CD8-positive, alpha-beta memory T cell (primary cell): ENCODE results near the gene CNTLN. TPM values are rescaled to one million over a fixed set of nuclear protein-coding genes. Genes with fewer than 3 reads are reported as not detected.
"Not testable (repeated sequence)": the region's sequence is repeated elsewhere in the genome, so short reads cannot be mapped to it uniquely, and the experiment has no call there.

Experiments used
- CTCF ChIA-PET: fragments of 350-600 bp; sonication (Branson Sonifier 250); formaldehyde crosslinking; loops from one replicate; lab custom pipeline; 2021; ENCODE audit warnings: antibody characterized with exemption; lab: Charles Lee
- POLR2A ChIA-PET: fragments of 350-600 bp; sonication (Branson Sonifier 250); formaldehyde crosslinking; loops from one replicate; lab custom pipeline; 2021; ENCODE audit warnings: antibody characterized with exemption; lab: Charles Lee
- DNase-seq, 5 donors: peaks; one replicate each; pipeline versions ENCODE4 v3.0.0 to v3.0.0-alpha.2; 2020 to 2022; ENCODE audit warnings: mixed read lengths in 1 of 5
- H3K27ac ChIP-seq: one replicate; pipeline ENCODE4 v1.7.0; 2013; ENCODE audit warnings: low read depth, mild to moderate bottlenecking, low read length, moderate library complexity
- H3K27me3 ChIP-seq: 2 replicates; pipeline ENCODE4 v1.7.0; 2013; ENCODE audit warnings: low read length, mild to moderate bottlenecking; ENCODE audit not compliant: insufficient read depth, poor library complexity, severe bottlenecking
- H3K36me3 ChIP-seq: 2 replicates; pipeline ENCODE4 v1.7.0; 2013; ENCODE audit warnings: mild to moderate bottlenecking, low read length, moderate library complexity; ENCODE audit not compliant: insufficient read depth
- H3K4me1 ChIP-seq: 2 replicates; pipeline ENCODE4 v1.7.0; 2013; ENCODE audit warnings: mild to moderate bottlenecking, low read length, moderate library complexity; ENCODE audit not compliant: insufficient read depth
- H3K4me3 ChIP-seq: 2 replicates; pipeline ENCODE4 v1.7.0; 2013; ENCODE audit warnings: mild to moderate bottlenecking, low read length
- H3K9me3 ChIP-seq: 2 replicates; pipeline ENCODE4 v1.7.0; 2013; ENCODE audit warnings: mild to moderate bottlenecking, low read length
- H3K27ac Mint-ChIP-seq, 8 donors: one replicate each; pipeline ENCODE4 v1.8.0; 2020 to 2021; ENCODE audit warnings: mixed read lengths in 8 of 8, mild to moderate bottlenecking in 6 of 8, inconsistent platforms in 3 of 8, moderate library complexity in 3 of 8
- H3K27me3 Mint-ChIP-seq, 2 donors: one replicate each; pipeline ENCODE4 v1.8.0; 2020 to 2021; ENCODE audit warnings: mixed read lengths in 2 of 2, mild to moderate bottlenecking in 1 of 2, moderate library complexity in 1 of 2
- H3K36me3 Mint-ChIP-seq, 3 donors: one replicate each; pipeline ENCODE4 v1.8.0; 2020 to 2021; ENCODE audit warnings: mixed read lengths in 3 of 3, inconsistent platforms in 1 of 3, mild to moderate bottlenecking in 1 of 3
- H3K4me1 Mint-ChIP-seq, 3 donors: one replicate each; pipeline ENCODE4 v1.8.0; 2020 to 2021; ENCODE audit warnings: mixed read lengths in 3 of 3, inconsistent platforms in 1 of 3, mild to moderate bottlenecking in 1 of 3
- H3K4me3 Mint-ChIP-seq, 7 donors: one replicate each; pipeline ENCODE4 v1.8.0; 2020 to 2021; ENCODE audit warnings: mixed read lengths in 7 of 7, mild to moderate bottlenecking in 6 of 7, moderate library complexity in 4 of 7, inconsistent platforms in 2 of 7
- H3K9me3 Mint-ChIP-seq, 5 donors: one replicate each; pipeline ENCODE4 v1.8.0; 2020 to 2022; ENCODE audit warnings: mixed read lengths in 5 of 5, mild to moderate bottlenecking in 3 of 5, moderate library complexity in 2 of 5, inconsistent platforms in 1 of 5
- polyA plus RNA-seq: library from polyadenylated mRNA; unstranded; fragments of 300-500 nt; fragmentation: Illumina TruSeq; gene quantifications from one replicate; pipeline ENCODE4 v1.2.3, GENCODE V29; 2021
- total RNA-seq, 2 experiments: library from RNA; stranded (reverse); gene quantifications; one replicate each; pipeline ENCODE4 v1.2.3, GENCODE V29; 2021

Gene CNTLN
- total and polyA plus RNA-seq, 3 experiments from 2014 or later: 0.20 to 0.24 TPM; not detected in 1

- ChIA-PET CTCF (no interaction called here), POLR2A (no interaction called here)
- no peak for DNase-seq
- no peak overlapping the region for H3K4me3 Mint-ChIP-seq
- no peak overlapping the region for H3K27ac Mint-ChIP-seq
- Histone ChIP-seq H3K9me3 (no peaks in the 10 kb centered on the region), H3K4me3 (no peak overlapping the region), H3K27ac (no peak overlapping the region), H3K27me3 (no peaks in the 10 kb centered on the region), H3K36me3 (no peaks in the 10 kb centered on the region), H3K4me1 (no peaks in the 10 kb centered on the region)
- no peaks in the 10 kb centered on the region for H3K4me1 Mint-ChIP-seq
- no peaks in the 10 kb centered on the region for H3K27me3 Mint-ChIP-seq
- peaks cover 6 to 27% (median 12%) of the 10 kb centered on the region in 5 donors for H3K9me3 Mint-ChIP-seq
- H3K36me3 Mint-ChIP-seq: no peaks in the 10 kb centered on the region
Measured at GRCh38 chr9:17380126-17380861, 245.5 kb downstream of the CNTLN start.

- H3K27me3 ChIP-seq: no peaks in the 10 kb centered on the region
- Mint-ChIP-seq H3K9me3 (peaks cover 2 to 15% (median 7%) of the 10 kb centered on the region in 5 donors), H3K36me3 (no peaks in the 10 kb centered on the region), H3K27me3 (no peaks in the 10 kb centered on the region), H3K4me1 (no peaks in the 10 kb centered on the region), H3K27ac (no peak overlapping the region), H3K4me3 (no peak overlapping the region)
- ChIA-PET POLR2A (no interaction called here), CTCF (no interaction called here)
- no peaks in the 10 kb centered on the region for H3K4me1 ChIP-seq
- no peaks in the 10 kb centered on the region for H3K36me3 ChIP-seq
- DNase-seq: no peak
- no peak overlapping the region for H3K27ac ChIP-seq
- H3K9me3 ChIP-seq: no peaks in the 10 kb centered on the region
- no peak overlapping the region for H3K4me3 ChIP-seq
Measured at GRCh38 chr9:17387565-17387964, 252.7 kb downstream of the CNTLN start.

- Mint-ChIP-seq H3K27ac (no peak overlapping the region), H3K4me1 (no peaks in the 10 kb centered on the region), H3K36me3 (no peaks in the 10 kb centered on the region), H3K27me3 (no peaks in the 10 kb centered on the region), H3K4me3 (no peak overlapping the region), H3K9me3 (peaks cover 4 to 11% (median 5%) of the 10 kb centered on the region in 5 donors)
- Histone ChIP-seq H3K27me3 (no peaks in the 10 kb centered on the region), H3K4me1 (no peaks in the 10 kb centered on the region), H3K36me3 (no peaks in the 10 kb centered on the region), H3K9me3 (no peaks in the 10 kb centered on the region), H3K4me3 (no peak overlapping the region), H3K27ac (no peak overlapping the region)
- ChIA-PET CTCF (no interaction called here), POLR2A (no interaction called here)
- no peak for DNase-seq
Measured at GRCh38 chr9:17389026-17389425, 254.2 kb downstream of the CNTLN start.

- H3K27ac Mint-ChIP-seq: no peak overlapping the region
- CTCF ChIA-PET: no interaction called here
- H3K27me3 Mint-ChIP-seq: no peaks in the 10 kb centered on the region
- H3K27me3 ChIP-seq: no peaks in the 10 kb centered on the region
- peaks cover 6 to 32% (median 8%) of the 10 kb centered on the region in 5 donors for H3K9me3 Mint-ChIP-seq
- no peaks in the 10 kb centered on the region for H3K36me3 Mint-ChIP-seq
- H3K9me3 ChIP-seq: no peaks in the 10 kb centered on the region
- no peaks in the 10 kb centered on the region for H3K36me3 ChIP-seq
- H3K4me1 Mint-ChIP-seq: no peaks in the 10 kb centered on the region
- H3K27ac ChIP-seq: no peak overlapping the region
- no peaks in the 10 kb centered on the region for H3K4me1 ChIP-seq
- H3K4me3 Mint-ChIP-seq: no peak overlapping the region
- no peak for DNase-seq
- H3K4me3 ChIP-seq: no peak overlapping the region
- POLR2A ChIA-PET: no interaction called here
Measured at GRCh38 chr9:17394881-17395510, 260.2 kb downstream of the CNTLN start.

GRCh38 chr9:17397166-17397728 lies 262.4 kb downstream of the CNTLN start:
- H3K27me3 Mint-ChIP-seq, DNase-seq, H3K4me1 ChIP-seq, H3K36me3 Mint-ChIP-seq, H3K4me1 Mint-ChIP-seq, H3K4me3 ChIP-seq, H3K9me3 ChIP-seq, CTCF ChIA-PET, H3K27ac ChIP-seq, H3K27ac Mint-ChIP-seq, H3K36me3 ChIP-seq, POLR2A ChIA-PET, H3K4me3 Mint-ChIP-seq, H3K27me3 ChIP-seq: not testable (repeated sequence)
- H3K9me3 Mint-ChIP-seq: peaks cover 6 to 32% (median 9%) of the 10 kb centered on the region in 5 donors

GRCh38 chr9:17398350-17398749 lies 263.5 kb downstream of the CNTLN start:
- DNase-seq: no peak
- Histone ChIP-seq H3K9me3 (no peaks in the 10 kb centered on the region), H3K27me3 (no peaks in the 10 kb centered on the region), H3K4me3 (no peak overlapping the region), H3K36me3 (no peaks in the 10 kb centered on the region), H3K27ac (no peak overlapping the region), H3K4me1 (no peaks in the 10 kb centered on the region)
- CTCF ChIA-PET: no interaction called here
- Mint-ChIP-seq H3K9me3 (peaks cover 5 to 32% (median 8%) of the 10 kb centered on the region in 5 donors), H3K27me3 (no peaks in the 10 kb centered on the region), H3K4me1 (no peaks in the 10 kb centered on the region), H3K27ac (no peak overlapping the region), H3K36me3 (no peaks in the 10 kb centered on the region), H3K4me3 (no peak overlapping the region)
- POLR2A ChIA-PET: no interaction called here

- DNase-seq: no peak
- Mint-ChIP-seq H3K27me3 (no peaks in the 10 kb centered on the region), H3K4me3 (no peak overlapping the region), H3K4me1 (no peaks in the 10 kb centered on the region), H3K27ac (no peak overlapping the region), H3K9me3 (peaks cover 7 to 27% (median 13%) of the 10 kb centered on the region in 5 donors), H3K36me3 (no peaks in the 10 kb centered on the region)
- ChIA-PET CTCF (no interaction called here), POLR2A (no interaction called here)
- Histone ChIP-seq H3K4me3 (no peak overlapping the region), H3K4me1 (no peaks in the 10 kb centered on the region), H3K27me3 (no peaks in the 10 kb centered on the region), H3K36me3 (no peaks in the 10 kb centered on the region), H3K9me3 (no peaks in the 10 kb centered on the region), H3K27ac (no peak overlapping the region)
Measured at GRCh38 chr9:17401858-17402257, 267.0 kb downstream of the CNTLN start.

- H3K4me1 ChIP-seq: no peaks in the 10 kb centered on the region
- no peak overlapping the region for H3K4me3 Mint-ChIP-seq
- no peak overlapping the region for H3K27ac ChIP-seq
- no peaks in the 10 kb centered on the region for H3K9me3 ChIP-seq
- POLR2A ChIA-PET: no interaction called here
- H3K4me1 Mint-ChIP-seq: no peaks in the 10 kb centered on the region
- H3K9me3 Mint-ChIP-seq: peaks cover 7 to 25% (median 12%) of the 10 kb centered on the region in 5 donors
- H3K36me3 Mint-ChIP-seq: no peaks in the 10 kb centered on the region
- no peak overlapping the region for H3K4me3 ChIP-seq
- no peak for DNase-seq
- CTCF ChIA-PET: no interaction called here
- no peaks in the 10 kb centered on the region for H3K27me3 ChIP-seq
- no peaks in the 10 kb centered on the region for H3K27me3 Mint-ChIP-seq
- H3K27ac Mint-ChIP-seq: no peak overlapping the region
- no peaks in the 10 kb centered on the region for H3K36me3 ChIP-seq
Measured at GRCh38 chr9:17402309-17402708, 267.5 kb downstream of the CNTLN start.
